CD14-positive monocyte (primary cell): ENCODE results near the gene LRP1B. TPM values are rescaled to one million over a fixed set of nuclear protein-coding genes. Genes with fewer than 3 reads are reported as not detected.

Experiments used
- DNase-seq, 3 donors: peaks; one replicate each; pipeline ENCODE4 v3.0.0-alpha.2; 2011 to 2022
- H2AFZ ChIP-seq: 2 replicates; pipeline ENCODE4 v1.6.0; 2012; ENCODE audit warnings: mild to moderate bottlenecking, low read depth, low read length, inconsistent platforms; ENCODE audit not compliant: insufficient read depth, poor library complexity, severe bottlenecking
- H3K27ac ChIP-seq, 2 donors: 1 replicate in 1 of 2; 2 replicates in 1 of 2; pipeline ENCODE4 v1.5.1; 2012 to 2013; ENCODE audit warnings: low read length in 2 of 2, control low read depth in 1 of 2, inconsistent platforms in 1 of 2, low read depth in 1 of 2, mild to moderate bottlenecking in 1 of 2
- H3K27me3 ChIP-seq, 2 donors: one replicate each; pipeline versions ENCODE4 v1.6.0 to v1.6.1; 2011 to 2013; ENCODE audit warnings: low read length in 2 of 2; ENCODE audit not compliant: control insufficient read depth in 2 of 2, insufficient read depth in 2 of 2
- H3K36me3 ChIP-seq, 2 donors: replicated peaks in 1 of 2; 1 replicate in 1 of 2; 2 replicates in 1 of 2; pipeline versions ENCODE4 v1.5.1 to v1.6.1; 2012 to 2013; ENCODE audit warnings: low read length in 2 of 2, control low read depth in 1 of 2, inconsistent platforms in 1 of 2, mild to moderate bottlenecking in 1 of 2; ENCODE audit not compliant: insufficient read depth in 2 of 2, control insufficient read depth in 1 of 2
- H3K4me1 ChIP-seq, 2 donors: 1 replicate in 1 of 2; 2 replicates in 1 of 2; pipeline versions ENCODE4 v1.5.1 to v1.6.1; 2012 to 2013; ENCODE audit warnings: low read length in 2 of 2, control low read depth in 1 of 2, inconsistent platforms in 1 of 2, mild to moderate bottlenecking in 1 of 2, moderate library complexity in 1 of 2; ENCODE audit not compliant: insufficient read depth in 2 of 2, control insufficient read depth in 1 of 2
- H3K4me2 ChIP-seq: replicated peaks from 2 replicates; pipeline ENCODE3; 2012; ENCODE audit warnings: low read length, moderate library complexity, mild to moderate bottlenecking; ENCODE audit not compliant: poor library complexity, severe bottlenecking; ENCODE audit errors: extremely low read depth
- H3K4me3 ChIP-seq, 3 experiments: fragments of 200-600 bp in 1 of 3; sonication (generic) in 1 of 3; replicated peaks in 1 of 3; 1 replicate in 2 of 3; 2 replicates in 1 of 3; pipeline ENCODE4 v1.5.1; 2011 to 2013; ENCODE audit warnings: low read length in 3 of 3, mild to moderate bottlenecking in 3 of 3, control low read depth in 2 of 3, low read depth in 2 of 3, inconsistent platforms in 1 of 3, moderate library complexity in 1 of 3
- H3K79me2 ChIP-seq: 2 replicates; pipeline ENCODE4 v1.6.0; 2012; ENCODE audit warnings: mild to moderate bottlenecking, control low read depth, inconsistent platforms, low read length, moderate library complexity; ENCODE audit not compliant: insufficient read depth
- H3K9ac ChIP-seq: 2 replicates; pipeline ENCODE4 v1.6.0; 2017; ENCODE audit warnings: low read length, mild to moderate bottlenecking; ENCODE audit not compliant: insufficient read depth, poor library complexity, severe bottlenecking
- H3K9me3 ChIP-seq, 2 donors: replicated peaks in 1 of 2; 1 replicate in 1 of 2; 2 replicates in 1 of 2; pipeline versions ENCODE4 v1.5.1 to v1.6.1; 2012 to 2013; ENCODE audit warnings: low read length in 2 of 2, control low read depth in 1 of 2; ENCODE audit not compliant: control insufficient read depth in 1 of 2, insufficient read depth in 1 of 2
- H4K20me1 ChIP-seq: 2 replicates; pipeline ENCODE4 v1.6.0; 2012; ENCODE audit warnings: mild to moderate bottlenecking, low read length, control low read depth, moderate library complexity; ENCODE audit not compliant: insufficient read depth
- H3K27ac Mint-ChIP-seq, 7 donors: one replicate each; pipeline ENCODE4 v1.8.0; 2020; ENCODE audit warnings: mild to moderate bottlenecking in 7 of 7, mixed read lengths in 7 of 7, moderate library complexity in 6 of 7, inconsistent platforms in 2 of 7
- H3K27me3 Mint-ChIP-seq, 3 donors: one replicate each; pipeline ENCODE4 v1.8.0; 2021 to 2022; ENCODE audit warnings: low read depth in 3 of 3, mild to moderate bottlenecking in 3 of 3, mixed read lengths in 3 of 3, moderate library complexity in 3 of 3, inconsistent platforms in 1 of 3
- H3K36me3 Mint-ChIP-seq, 2 donors: one replicate each; pipeline ENCODE4 v1.8.0; 2020; ENCODE audit warnings: mixed read lengths in 2 of 2, inconsistent platforms in 1 of 2, mild to moderate bottlenecking in 1 of 2
- H3K4me1 Mint-ChIP-seq: one replicate; pipeline ENCODE4 v1.8.0; 2020; ENCODE audit warnings: mild to moderate bottlenecking, mixed read lengths
- H3K4me3 Mint-ChIP-seq, 2 donors: one replicate each; pipeline ENCODE4 v1.8.0; 2020; ENCODE audit warnings: mild to moderate bottlenecking in 2 of 2, mixed read lengths in 2 of 2, moderate library complexity in 1 of 2
- H3K9me3 Mint-ChIP-seq, 7 donors: one replicate each; pipeline ENCODE4 v1.8.0; 2020 to 2022; ENCODE audit warnings: mixed read lengths in 7 of 7, mild to moderate bottlenecking in 6 of 7, moderate library complexity in 6 of 7, inconsistent platforms in 2 of 7
- CTCF ChIP-seq: fragments of 200-600 bp; IDR thresholded peaks from one replicate; pipeline ENCODE4 v1.8.0; 2022; ENCODE audit warnings: antibody characterized with exemption, mild to moderate bottlenecking
- WGBS: methylation state at CpG from one replicate; pipeline ENCODE4 v1.1.5; 2013; ENCODE audit warnings: missing lambda C conversion rate; ENCODE audit not compliant: insufficient coverage; 5-methylcytosine and 5-hydroxymethylcytosine counted together
- intact Hi-C, 2 donors: fragments of 100-400 bp; cut with micrococcal nuclease; formaldehyde crosslinking; loops; one replicate each; pipeline versions ENCODE4 v1.15.0 to v1.15.1; 2023
- polyA plus RNA-seq, 3 donors: library from polyadenylated mRNA; depleted of rRNA in 1 of 3; unstranded in 2 of 3; stranded (reverse) in 1 of 3; fragments of 300-500 nt in 2 of 3; fragments of >200 nt in 1 of 3; fragmentation: Illumina TruSeq in 2 of 3; gene quantifications; 1 replicate in 2 of 3; 2 replicates in 1 of 3; pipeline ENCODE4 v1.2.3, GENCODE V29; 2012 to 2021

LRP1B gene
- polyA plus RNA-seq, 3 donors: not detected

GRCh38 chr2:141676139-141676538, 454.7 kb downstream of the LRP1B start:
- H3K36me3 ChIP-seq: no peaks in the 10 kb centered on the region
- H3K27me3 ChIP-seq: no peaks in the 10 kb centered on the region
- no peak overlapping the region for H3K27ac ChIP-seq
- no peaks in the 10 kb centered on the region for H4K20me1 ChIP-seq
- no peak for TF ChIP-seq CTCF
- no peaks in the 10 kb centered on the region for H3K79me2 ChIP-seq
- DNase-seq: no peak
- H3K9me3 Mint-ChIP-seq: peaks cover 0 to 5% (median 0%) of the 10 kb centered on the region in 7 donors
- H2AFZ ChIP-seq: no peak overlapping the region
- peaks cover 0 to 2% (median 0%) of the 10 kb centered on the region in 3 donors for H3K27me3 Mint-ChIP-seq
- no peaks in the 10 kb centered on the region for H3K4me1 ChIP-seq
- intact Hi-C loops: no loop called here
- no peak overlapping the region for H3K4me2 ChIP-seq
- no peak overlapping the region for H3K4me3 Mint-ChIP-seq
- 78% methylated on average over 1 of the region's 2 CpGs for WGBS
- H3K27ac Mint-ChIP-seq: no peak overlapping the region
- H3K9ac ChIP-seq: no peak overlapping the region
- no peaks in the 10 kb centered on the region for H3K9me3 ChIP-seq
- no peaks in the 10 kb centered on the region for H3K36me3 Mint-ChIP-seq
- H3K4me3 ChIP-seq: no peak overlapping the region
- H3K4me1 Mint-ChIP-seq: no peaks in the 10 kb centered on the region

DNA sequence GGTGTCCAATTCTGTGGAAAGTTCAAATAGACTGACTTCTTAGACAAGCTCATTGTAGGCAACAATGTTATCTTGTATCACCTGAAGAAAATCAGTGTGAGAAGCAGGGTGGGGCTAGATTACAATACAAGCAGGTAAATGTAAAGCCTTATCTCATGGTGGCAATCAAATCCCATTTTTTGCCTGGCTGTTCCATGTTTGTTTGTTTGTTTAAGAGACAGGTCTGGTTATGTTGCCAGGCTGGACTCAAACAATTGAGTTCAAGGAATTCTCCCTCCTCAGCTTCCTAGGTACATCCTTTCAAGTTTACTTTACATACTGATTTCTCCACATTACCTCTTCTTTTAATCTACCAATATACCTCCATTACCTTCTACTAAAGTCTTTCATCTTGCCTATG, 464.6 kb downstream of the LRP1B start:
- no peaks in the 10 kb centered on the region for H3K4me1 ChIP-seq
- no peaks in the 10 kb centered on the region for H3K36me3 Mint-ChIP-seq
- H3K27ac Mint-ChIP-seq: no peak overlapping the region
- no peak overlapping the region for H3K4me3 Mint-ChIP-seq
- DNase-seq: no peak
- peaks cover 0 to under 1% of the 10 kb centered on the region in 2 donors for H3K9me3 ChIP-seq
- H3K9ac ChIP-seq: no peak overlapping the region
- no peak for TF ChIP-seq CTCF
- no peaks in the 10 kb centered on the region for H3K4me1 Mint-ChIP-seq
- no peak overlapping the region for H2AFZ ChIP-seq
- intact Hi-C loops: no loop called here
- H3K4me3 ChIP-seq: no peak overlapping the region
- no peak overlapping the region for H3K27ac ChIP-seq
- H3K27me3 Mint-ChIP-seq: peaks cover 0 to 2% (median 2%) of the 10 kb centered on the region in 3 donors
- peaks cover 0 to 5% (median 2%) of the 10 kb centered on the region in 7 donors for H3K9me3 Mint-ChIP-seq
- no peaks in the 10 kb centered on the region for H3K36me3 ChIP-seq
- no peak overlapping the region for H3K4me2 ChIP-seq
- no peaks in the 10 kb centered on the region for H3K27me3 ChIP-seq
- no peaks in the 10 kb centered on the region for H4K20me1 ChIP-seq
- H3K79me2 ChIP-seq: no peaks in the 10 kb centered on the region
